IMR-90 (cell line): ENCODE data around the gene ORMDL2. TPM values are rescaled to one million over a fixed set of nuclear protein-coding genes. Genes with fewer than 3 reads are reported as not detected.

ENCODE experiments used
- ATAC-seq: fragments of 200-7000 bp; cut with Tn5 transposase; 2 replicates; pipeline ENCODE4 v1.9.1; 2020; ENCODE audit warnings: low read depth, mild to moderate bottlenecking, moderate library complexity
- BruUV-seq: library from RNA; stranded (reverse); fragments of 400-500 nt; replicated peaks from 2 replicates; lab custom pipeline; 2021; lab: Mats Ljungman, UMichigan
- CTCF ChIA-PET: fragments of 300-600 bp; formaldehyde crosslinking; extraction: SDS; loops from one replicate; lab custom pipeline; 2021; ENCODE audit warnings: antibody characterized with exemption; lab: Yijun Ruan, JAX
- POLR2A ChIA-PET: fragments of 300-600 bp; sonication (Branson Sonifier 250); formaldehyde crosslinking; loops from one replicate; lab custom pipeline; 2022; ENCODE audit warnings: antibody characterized with exemption; ENCODE audit not compliant: unreplicated experiment; lab: Charles Lee
- DNase-seq: peaks from one replicate; pipeline ENCODE4 v3.0.0; 2013
- H2AFZ ChIP-seq: replicated peaks from 2 replicates; pipeline ENCODE3; 2013; ENCODE audit warnings: low read length, mild to moderate bottlenecking; ENCODE audit not compliant: poor library complexity
- H2AK5ac ChIP-seq: 2 replicates; pipeline ENCODE4 v1.6.1; 2013; ENCODE audit warnings: low read depth, low read length, inconsistent platforms
- H2AK9ac ChIP-seq: replicated peaks from 2 replicates; pipeline ENCODE3; 2013; ENCODE audit warnings: mild to moderate bottlenecking, low read depth, low read length, moderate library complexity; ENCODE audit not compliant: poor library complexity
- H2BK120ac ChIP-seq: 2 replicates; pipeline ENCODE4 v1.6.1; 2013; ENCODE audit warnings: low read depth, low read length, inconsistent platforms
- H2BK15ac ChIP-seq: 3 replicates; pipeline ENCODE4 v1.6.1; 2013; ENCODE audit warnings: low read depth, low read length, inconsistent platforms
- H2BK20ac ChIP-seq: 2 replicates; pipeline ENCODE4 v1.6.1; 2013; ENCODE audit warnings: low read depth, mild to moderate bottlenecking, inconsistent platforms, low read length, moderate library complexity
- H2BK5ac ChIP-seq: 2 replicates; pipeline ENCODE4 v1.6.1; 2013; ENCODE audit warnings: mild to moderate bottlenecking, low read depth, low read length, inconsistent platforms; ENCODE audit not compliant: poor library complexity, severe bottlenecking
- H3K14ac ChIP-seq: replicated peaks from 2 replicates; pipeline ENCODE4 v1.6.1; 2013; ENCODE audit warnings: low read depth, low read length, inconsistent platforms
- H3K18ac ChIP-seq: 2 replicates; pipeline ENCODE4 v1.6.1; 2013; ENCODE audit warnings: low read depth, low read length, control low read depth
- H3K23ac ChIP-seq: 2 replicates; pipeline ENCODE4 v1.6.1; 2013; ENCODE audit warnings: low read depth, low read length, inconsistent platforms
- H3K27ac ChIP-seq: 2 replicates; pipeline ENCODE4 v1.5.1; 2013; ENCODE audit warnings: mild to moderate bottlenecking, control low read depth, low read length; ENCODE audit not compliant: insufficient read depth
- H3K27me3 ChIP-seq: 2 replicates; pipeline ENCODE4 v1.6.1; 2013; ENCODE audit warnings: low read length; ENCODE audit not compliant: control insufficient read depth, insufficient read depth
- H3K36me3 ChIP-seq: 2 replicates; pipeline ENCODE4 v1.6.1; 2013; ENCODE audit warnings: low read length, mixed read lengths; ENCODE audit not compliant: control insufficient read depth, insufficient read depth
- H3K4ac ChIP-seq: 2 replicates; pipeline ENCODE4 v1.6.1; 2013; ENCODE audit warnings: low read depth, low read length, inconsistent platforms
- H3K4me1 ChIP-seq: 2 replicates; pipeline ENCODE4 v1.6.1; 2013; ENCODE audit warnings: low read length, mixed read lengths; ENCODE audit not compliant: control insufficient read depth, insufficient read depth
- H3K4me2 ChIP-seq: 2 replicates; pipeline ENCODE4 v1.6.1; 2013; ENCODE audit warnings: low read depth, mild to moderate bottlenecking, control low read depth, low read length, moderate library complexity
- H3K4me3 ChIP-seq: 2 replicates; pipeline ENCODE4 v1.5.1; 2013; ENCODE audit warnings: low read depth, mild to moderate bottlenecking, control low read depth, low read length, moderate library complexity; ENCODE audit not compliant: insufficient read depth
- H3K56ac ChIP-seq: 2 replicates; pipeline ENCODE4 v1.6.1; 2013; ENCODE audit warnings: low read length, inconsistent platforms; ENCODE audit not compliant: insufficient read depth; ENCODE audit errors: extremely low read depth
- H3K79me1 ChIP-seq, 2 experiments: 2 replicates each; pipeline ENCODE4 v1.6.1; 2013; ENCODE audit warnings: low read length in 2 of 2, inconsistent platforms in 1 of 2, low read depth in 1 of 2
- H3K9ac ChIP-seq: 2 replicates; pipeline ENCODE4 v1.6.1; 2013; ENCODE audit warnings: low read depth, low read length, control low read depth
- H3K9me1 ChIP-seq: 2 replicates; pipeline ENCODE4 v1.6.1; 2013; ENCODE audit warnings: low read length, inconsistent platforms; ENCODE audit not compliant: insufficient read depth
- H3K9me3 ChIP-seq: 2 replicates; pipeline ENCODE4 v1.6.1; 2013; ENCODE audit warnings: low read length; ENCODE audit not compliant: control insufficient read depth, insufficient read depth
- H4K20me1 ChIP-seq: 2 replicates; pipeline ENCODE4 v1.6.1; 2013; ENCODE audit warnings: low read length, inconsistent platforms; ENCODE audit not compliant: insufficient read depth
- H4K5ac ChIP-seq: 2 replicates; pipeline ENCODE4 v1.6.1; 2013; ENCODE audit warnings: mild to moderate bottlenecking, low read depth, low read length, control low read depth
- H4K8ac ChIP-seq, 2 experiments: 2 replicates each; pipeline ENCODE4 v1.6.1; 2013; ENCODE audit warnings: low read depth in 2 of 2, low read length in 2 of 2, control low read depth in 1 of 2, inconsistent platforms in 1 of 2
- H4K91ac ChIP-seq: 2 replicates; pipeline ENCODE4 v1.6.1; 2013; ENCODE audit warnings: low read depth, low read length, inconsistent platforms; ENCODE audit not compliant: insufficient read depth
- BHLHE40 ChIP-seq: fragments of 150-350 bp; IDR thresholded peaks from 2 replicates; pipeline ENCODE4 v1.6.1; 2016; ENCODE audit warnings: mild to moderate bottlenecking, low read depth, low read length
- CEBPB ChIP-seq: IDR thresholded peaks from 2 replicates; pipeline ENCODE4 v1.6.1; 2012; ENCODE audit warnings: low read depth, low read length, improper control_type of control experiment
- FOS ChIP-seq: fragments of 150-350 bp; IDR thresholded peaks from 2 replicates; pipeline ENCODE4 v1.6.1; 2016; ENCODE audit warnings: low read depth, low read length
- MAZ ChIP-seq: IDR thresholded peaks from 2 replicates; pipeline ENCODE4 v1.6.1; 2012; ENCODE audit warnings: low read depth, mild to moderate bottlenecking, low read length, improper control_type of control experiment, moderate library complexity, borderline replicate concordance
- MXI1 ChIP-seq: IDR thresholded peaks from 2 replicates; pipeline ENCODE4 v1.6.1; 2012; ENCODE audit warnings: low read depth, mild to moderate bottlenecking, low read length, moderate library complexity, borderline replicate concordance
- POLR2A ChIP-seq: IDR thresholded peaks from 2 replicates; pipeline ENCODE4 v1.6.1; 2012; ENCODE audit warnings: mild to moderate bottlenecking, low read depth, low read length
- RAD21 ChIP-seq: IDR thresholded peaks from 2 replicates; pipeline ENCODE4 v1.6.1; 2012; ENCODE audit warnings: low read length, improper control_type of control experiment
- RCOR1 ChIP-seq: IDR thresholded peaks from 2 replicates; pipeline ENCODE4 v1.6.1; 2012; ENCODE audit warnings: mild to moderate bottlenecking, low read length, improper control_type of control experiment; ENCODE audit not compliant: insufficient replicate concordance
- SMC3 ChIP-seq: fragments of 150-350 bp; IDR thresholded peaks from 2 replicates; pipeline ENCODE4 v1.6.1; 2016; ENCODE audit warnings: low read depth, mild to moderate bottlenecking, antibody characterized with exemption, low read length, moderate library complexity
- USF2 ChIP-seq: fragments of 150-350 bp; IDR thresholded peaks from 2 replicates; pipeline ENCODE4 v1.6.1; 2017; ENCODE audit warnings: mild to moderate bottlenecking, antibody characterized with exemption, low read length, low read depth
- WGBS, 2 experiments: methylation state at CpG; one replicate each; pipeline versions ENCODE4 v1.1.5 to v1.1.7; 2013; ENCODE audit warnings: missing lambda C conversion rate in 2 of 2; ENCODE audit not compliant: insufficient read length in 1 of 2; ENCODE audit errors: extremely low coverage in 2 of 2; 5-methylcytosine and 5-hydroxymethylcytosine counted together
- dilution Hi-C: fragments of 300-500 bp; cut with HindIII; formaldehyde crosslinking; loops from one replicate; pipeline ENCODE4 v1.14.3; 2018; ENCODE audit warnings: low sequenced_read_pairs; ENCODE audit not compliant: unreplicated experiment
- in situ Hi-C: fragments of 300-500 bp; cut with MboI; formaldehyde crosslinking; loops from 3 replicates; pipeline ENCODE4 v1.14.3; 2019; ENCODE audit warnings: low sequenced_read_pairs, inconsistent platforms, mixed read lengths
- intact Hi-C: fragments of 100-400 bp; cut with micrococcal nuclease; formaldehyde crosslinking; loops from 2 replicates; pipeline ENCODE4 v1.10.0; 2022
- polyA plus RNA-seq, 3 experiments: library from polyadenylated mRNA; depleted of rRNA; stranded (reverse); fragments of >200 nt; gene quantifications; 2 replicates each; pipeline ENCODE4 v1.2.3, GENCODE V29; 2012; ENCODE audit warnings: low replicate concordance in 1 of 3
- total RNA-seq: library from RNA; depleted of rRNA; stranded (reverse); fragments of >200 nt; gene quantifications from 2 replicates; pipeline ENCODE4 v1.2.3, GENCODE V29; 2012
- TF ChIP-seq, protein P1 (sequence below): fragments of 150-350 bp; IDR thresholded peaks from 2 replicates; pipeline ENCODE4 v1.6.1; 2016; ENCODE audit warnings: low read depth, mild to moderate bottlenecking, low read length, moderate library complexity, borderline replicate concordance

Gene ORMDL2
- total and polyA plus RNA-seq, 2 of the 4 experiments (the other 2 are of a cell fraction), result 20.4 to 39.7 TPM

DNA sequence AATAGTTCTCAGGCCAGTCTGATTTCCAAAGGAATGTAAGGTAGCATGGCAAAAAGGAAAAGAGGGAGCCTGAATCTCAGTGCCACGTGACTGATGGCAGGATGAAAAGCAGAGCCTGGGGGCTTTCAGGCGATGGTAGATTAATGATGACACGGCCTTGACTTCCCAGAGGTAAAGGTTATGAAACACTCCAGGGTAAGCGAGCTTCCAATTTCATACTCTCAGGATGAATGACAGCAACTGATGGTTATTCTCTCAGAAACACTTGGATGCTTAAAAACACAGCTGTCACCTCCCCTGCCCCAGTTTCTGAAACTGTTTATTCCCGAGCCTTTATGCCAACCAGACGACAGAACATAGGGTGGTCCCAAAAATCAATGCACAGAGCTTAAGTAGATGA is 46.1 kb upstream of the ORMDL2 start:
- H3K4me1 ChIP-seq, result no peaks in the 10 kb centered on the region; the same call in 1 of the 2 replicates
- ATAC-seq, result no peak
- H3K56ac ChIP-seq, result no peak overlapping the region
- H3K14ac ChIP-seq, result no peak overlapping the region
- no peak overlapping the region for H4K91ac ChIP-seq
- no peak for TF ChIP-seq MXI1
- TF ChIP-seq FOS, result no peak
- TF ChIP-seq RAD21, result no peak
- no peak for TF ChIP-seq USF2
- TF ChIP-seq BHLHE40, result no peak
- TF ChIP-seq MAZ, result no peak
- no peak for TF ChIP-seq CEBPB
- no peak for TF ChIP-seq RCOR1
- no peak for TF ChIP-seq POLR2A
- TF ChIP-seq, protein P1, sequence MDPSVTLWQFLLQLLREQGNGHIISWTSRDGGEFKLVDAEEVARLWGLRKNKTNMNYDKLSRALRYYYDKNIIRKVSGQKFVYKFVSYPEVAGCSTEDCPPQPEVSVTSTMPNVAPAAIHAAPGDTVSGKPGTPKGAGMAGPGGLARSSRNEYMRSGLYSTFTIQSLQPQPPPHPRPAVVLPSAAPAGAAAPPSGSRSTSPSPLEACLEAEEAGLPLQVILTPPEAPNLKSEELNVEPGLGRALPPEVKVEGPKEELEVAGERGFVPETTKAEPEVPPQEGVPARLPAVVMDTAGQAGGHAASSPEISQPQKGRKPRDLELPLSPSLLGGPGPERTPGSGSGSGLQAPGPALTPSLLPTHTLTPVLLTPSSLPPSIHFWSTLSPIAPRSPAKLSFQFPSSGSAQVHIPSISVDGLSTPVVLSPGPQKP, result no peak
- TF ChIP-seq SMC3, result no peak
- peaks cover 16 to 43% of the 10 kb centered on the region in 2 experiments for H3K79me1 ChIP-seq
- no peak overlapping the region for H2BK5ac ChIP-seq
- no peak overlapping the region for H3K4me3 ChIP-seq
- H3K27ac ChIP-seq, result no peak overlapping the region
- no peak overlapping the region for H2BK120ac ChIP-seq
- ChIA-PET POLR2A (no interaction called here), CTCF (interaction anchor here (0.5 kb wide), 1 partner anchor 53 kb away, joined by 3 read pairs; no protein-coding TSS in a partner anchor)
- H3K4ac ChIP-seq, result no peak overlapping the region
- no peak overlapping the region for H2BK20ac ChIP-seq
- no peaks in the 10 kb centered on the region for H3K27me3 ChIP-seq
- H2AK5ac ChIP-seq, result no peak overlapping the region
- no peak overlapping the region for H4K8ac ChIP-seq
- H3K18ac ChIP-seq, result no peak overlapping the region
- dilution Hi-C loops (no loop called here), intact Hi-C loops (no loop called here), in situ Hi-C loops (no loop called here)
- H3K36me3 ChIP-seq, result peaks cover 18% of the 10 kb centered on the region
- WGBS, 2 experiments, result no CpG with 5 or more reads among the region's 6 CpGs
- no peak overlapping the region for H3K9ac ChIP-seq
- no peak overlapping the region for H2BK15ac ChIP-seq
- H3K23ac ChIP-seq, result no peak overlapping the region
- no peak for DNase-seq
- BruUV-seq, result no TSS peak
- no peaks in the 10 kb centered on the region for H3K9me3 ChIP-seq
- no peak overlapping the region for H2AK9ac ChIP-seq
- H4K20me1 ChIP-seq, result no peaks in the 10 kb centered on the region
- H3K4me2 ChIP-seq, result no peak overlapping the region
- no peak overlapping the region for H4K5ac ChIP-seq
- H2AFZ ChIP-seq, result no peak overlapping the region
- no peaks in the 10 kb centered on the region for H3K9me1 ChIP-seq
